ENCODE data around the gene COA3.

Gene COA3

GRCh38 chr17:42803074-42803883, 4.8 kb upstream of the COA3 start:
- H3K9me3 Mint-ChIP-seq: no peaks in the 10 kb centered on the region
- no peak for DNase-seq
- peaks cover 5% of the 10 kb centered on the region in 2 donors for H3K4me1 Mint-ChIP-seq (ENCODE audit: low read depth in 2 of 2)
- H3K4me3 Mint-ChIP-seq: no peak overlapping the region
- no peaks in the 10 kb centered on the region for H3K27me3 Mint-ChIP-seq
- no peak for ATAC-seq (replicated peaks)
- H3K27ac Mint-ChIP-seq: peak overlapping the region in 1 of 2 donors; percentile 15
- H3K36me3 Mint-ChIP-seq (ENCODE audit: insufficient read depth): peaks cover 8% of the 10 kb centered on the region

GRCh38 chr17:42798011-42798382, 507 bp downstream of the COA3 start:
- Mint-ChIP-seq H3K36me3 (ENCODE audit: insufficient read depth) (peaks cover 10% of the 10 kb centered on the region), H3K9me3 (no peaks in the 10 kb centered on the region), H3K27me3 (no peaks in the 10 kb centered on the region), H3K27ac (peak overlapping the region; percentile 91 to 95), H3K4me3 (peak overlapping the region; percentile 87 to 97), H3K4me1 (ENCODE audit: low read depth in 2 of 2) (peaks cover 16 to 33% of the 10 kb centered on the region in 2 donors)
- no peak for DNase-seq
- no peak for ATAC-seq (replicated peaks)

- peak overlapping the region; percentile 87 to 97 for H3K4me3 Mint-ChIP-seq
- H3K27me3 Mint-ChIP-seq: no peaks in the 10 kb centered on the region
- H3K27ac Mint-ChIP-seq: peak overlapping the region in 1 of 2 donors; percentile 31
- H3K36me3 Mint-ChIP-seq (ENCODE audit: insufficient read depth): peaks cover 10% of the 10 kb centered on the region
- DNase-seq (no peak), ATAC-seq (replicated peaks) (no peak)
- no peaks in the 10 kb centered on the region for H3K9me3 Mint-ChIP-seq
- peaks cover 16 to 33% of the 10 kb centered on the region in 2 donors for H3K4me1 Mint-ChIP-seq (ENCODE audit: low read depth in 2 of 2)
Measured at GRCh38 chr17:42797067-42798007, 1.2 kb downstream of the COA3 start.

- Mint-ChIP-seq H3K9me3 (no peaks in the 10 kb centered on the region), H3K27ac (peak overlapping the region in 1 of 2 donors; percentile 58), H3K27me3 (no peaks in the 10 kb centered on the region), H3K4me3 (peak overlapping the region in 1 of 2 donors; percentile 30), H3K36me3 (ENCODE audit: insufficient read depth) (peaks cover 10% of the 10 kb centered on the region), H3K4me1 (ENCODE audit: low read depth in 2 of 2) (peaks cover 16 to 33% of the 10 kb centered on the region in 2 donors)
- DNase-seq: no peak
- no peak for ATAC-seq (replicated peaks)
Measured at GRCh38 chr17:42796066-42796758, 2.3 kb downstream of the COA3 start.

GRCh38 chr17:42795465-42795864, 3.0 kb downstream of the COA3 start:
- peak overlapping the region; percentile 46 to 58 for H3K27ac Mint-ChIP-seq
- no peak overlapping the region for H3K4me3 Mint-ChIP-seq
- H3K27me3 Mint-ChIP-seq: no peaks in the 10 kb centered on the region
- no peaks in the 10 kb centered on the region for H3K9me3 Mint-ChIP-seq
- peaks cover 16 to 33% of the 10 kb centered on the region in 2 donors for H3K4me1 Mint-ChIP-seq (ENCODE audit: low read depth in 2 of 2)
- peaks cover 10% of the 10 kb centered on the region for H3K36me3 Mint-ChIP-seq (ENCODE audit: insufficient read depth)
- ATAC-seq (replicated peaks): no peak
- no peak for DNase-seq

GRCh38 chr17:42795061-42795460, 3.4 kb downstream of the COA3 start:
- Mint-ChIP-seq H3K27ac (peak overlapping the region in 1 of 2 donors; percentile 58), H3K27me3 (peaks cover 0 to 4% of the 10 kb centered on the region in 2 donors), H3K36me3 (ENCODE audit: insufficient read depth) (peaks cover 10% of the 10 kb centered on the region), H3K4me1 (ENCODE audit: low read depth in 2 of 2) (peaks cover 16 to 33% of the 10 kb centered on the region in 2 donors), H3K4me3 (no peak overlapping the region), H3K9me3 (no peaks in the 10 kb centered on the region)
- no peak for DNase-seq
- no peak for ATAC-seq (replicated peaks)

GRCh38 chr17:42792545-42792944, 6.0 kb downstream of the COA3 start:
- peaks cover 17 to 20% of the 10 kb centered on the region in 2 donors for H3K27me3 Mint-ChIP-seq
- no peaks in the 10 kb centered on the region for H3K36me3 Mint-ChIP-seq (ENCODE audit: insufficient read depth)
- ATAC-seq (replicated peaks) (no peak), DNase-seq (no peak)
- no peaks in the 10 kb centered on the region for H3K9me3 Mint-ChIP-seq
- no peak overlapping the region for H3K4me3 Mint-ChIP-seq
- no peak overlapping the region for H3K27ac Mint-ChIP-seq
- H3K4me1 Mint-ChIP-seq (ENCODE audit: low read depth in 2 of 2): peaks cover 8 to 21% of the 10 kb centered on the region in 2 donors

GRCh38 chr17:42791948-42792347, 6.6 kb downstream of the COA3 start:
- H3K4me1 Mint-ChIP-seq (ENCODE audit: low read depth in 2 of 2): peaks cover 7 to 18% of the 10 kb centered on the region in 2 donors
- H3K27ac Mint-ChIP-seq: no peak overlapping the region
- no peak for ATAC-seq (replicated peaks)
- DNase-seq: no peak
- no peak overlapping the region for H3K4me3 Mint-ChIP-seq
- no peaks in the 10 kb centered on the region for H3K9me3 Mint-ChIP-seq
- H3K27me3 Mint-ChIP-seq: peaks cover 23 to 26% of the 10 kb centered on the region in 2 donors
- H3K36me3 Mint-ChIP-seq (ENCODE audit: insufficient read depth): no peaks in the 10 kb centered on the region

GRCh38 chr17:42787266-42787665, 11.2 kb downstream of the COA3 start:
- Mint-ChIP-seq H3K4me1 (ENCODE audit: low read depth in 2 of 2) (peaks cover 9 to 17% of the 10 kb centered on the region in 2 donors), H3K36me3 (ENCODE audit: insufficient read depth) (no peaks in the 10 kb centered on the region), H3K9me3 (no peaks in the 10 kb centered on the region), H3K27me3 (peaks cover 67 to 70% of the 10 kb centered on the region in 2 donors), H3K27ac (no peak overlapping the region), H3K4me3 (no peak overlapping the region)
- DNase-seq (no peak), ATAC-seq (replicated peaks) (no peak)

GRCh38 chr17:42784811-42785592, 13.5 kb downstream of the COA3 start:
- Mint-ChIP-seq H3K27me3 (peaks cover 73 to 88% of the 10 kb centered on the region in 2 donors), H3K4me1 (ENCODE audit: low read depth in 2 of 2) (peaks cover 9 to 17% of the 10 kb centered on the region in 2 donors), H3K4me3 (peak overlapping the region; percentile 8 to 37), H3K9me3 (no peaks in the 10 kb centered on the region), H3K27ac (no peak overlapping the region), H3K36me3 (ENCODE audit: insufficient read depth) (no peaks in the 10 kb centered on the region)
- no peak for DNase-seq
- peak; percentile 53 for ATAC-seq (replicated peaks)

- DNase-seq: no peak
- H3K27ac Mint-ChIP-seq: no peak overlapping the region
Measured at GRCh38 chr17:42784409-42784808, 14.1 kb downstream of the COA3 start.

GRCh38 chr17:42783791-42784138, 14.7 kb downstream of the COA3 start:
- H3K4me1 Mint-ChIP-seq (ENCODE audit: low read depth in 2 of 2): peaks cover 17 to 26% of the 10 kb centered on the region in 2 donors
- DNase-seq (no peak), ATAC-seq (replicated peaks) (no peak)
- no peak overlapping the region for H3K4me3 Mint-ChIP-seq
- no peaks in the 10 kb centered on the region for H3K9me3 Mint-ChIP-seq
- H3K27ac Mint-ChIP-seq: no peak overlapping the region
- peaks cover 11% of the 10 kb centered on the region for H3K36me3 Mint-ChIP-seq (ENCODE audit: insufficient read depth)
- H3K27me3 Mint-ChIP-seq: peaks cover 66 to 94% of the 10 kb centered on the region in 2 donors

More at GRCh38 chr17:42784409-42784808, 14.1 kb downstream of the COA3 start:
- H3K4me3 Mint-ChIP-seq: peak overlapping the region; percentile 8 to 37
- peaks cover 70 to 94% of the 10 kb centered on the region in 2 donors for H3K27me3 Mint-ChIP-seq
- peaks cover 14 to 22% of the 10 kb centered on the region in 2 donors for H3K4me1 Mint-ChIP-seq (ENCODE audit: low read depth in 2 of 2)
- no peak for ATAC-seq (replicated peaks)
- H3K9me3 Mint-ChIP-seq: no peaks in the 10 kb centered on the region
- peaks cover 4% of the 10 kb centered on the region for H3K36me3 Mint-ChIP-seq (ENCODE audit: insufficient read depth)

Data from effector memory CD8-positive, alpha-beta T cell (primary cell).